H9 (cell line): Measurements from ENCODE around the gene AKT3. TPM values are rescaled to one million over a fixed set of nuclear protein-coding genes. Genes with fewer than 3 reads are reported as not detected.

ENCODE experiments used
- DNase-seq: peaks from one replicate; pipeline ENCODE4 v3.0.0-alpha.2; 2017
- H2AFZ ChIP-seq: one replicate; pipeline ENCODE4 v1.6.1; 2013; ENCODE audit warnings: mild to moderate bottlenecking, low read length, control low read depth, moderate library complexity
- H2AK5ac ChIP-seq: 2 replicates; pipeline ENCODE4 v1.6.1; 2013; ENCODE audit warnings: low read length, control low read depth, mixed read lengths; ENCODE audit not compliant: insufficient read length
- H2BK120ac ChIP-seq: one replicate; pipeline ENCODE4 v1.6.1; 2013; ENCODE audit warnings: low read depth, mild to moderate bottlenecking, low read length, control low read depth, inconsistent platforms; ENCODE audit not compliant: poor library complexity, severe bottlenecking
- H2BK12ac ChIP-seq: 2 replicates; pipeline ENCODE4 v1.6.1; 2013; ENCODE audit warnings: low read length, control low read depth, mixed read lengths, low read depth; ENCODE audit not compliant: insufficient read length
- H2BK15ac ChIP-seq: 2 replicates; pipeline ENCODE4 v1.6.1; 2013; ENCODE audit warnings: low read depth, low read length, control low read depth
- H2BK20ac ChIP-seq: one replicate; pipeline ENCODE4 v1.6.1; 2013; ENCODE audit warnings: low read depth, mild to moderate bottlenecking, low read length, control low read depth, inconsistent platforms; ENCODE audit not compliant: poor library complexity, severe bottlenecking
- H2BK5ac ChIP-seq: 2 replicates; pipeline ENCODE4 v1.6.1; 2013; ENCODE audit warnings: low read length, control low read depth, mixed read lengths; ENCODE audit not compliant: insufficient read length
- H3K14ac ChIP-seq: 2 replicates; pipeline ENCODE4 v1.6.1; 2013; ENCODE audit warnings: low read length, control low read depth; ENCODE audit not compliant: insufficient read depth
- H3K18ac ChIP-seq: 2 replicates; pipeline ENCODE4 v1.6.1; 2013; ENCODE audit warnings: low read depth, mild to moderate bottlenecking, mixed read lengths, low read length, control low read depth; ENCODE audit not compliant: insufficient read length
- H3K23ac ChIP-seq: 2 replicates; pipeline ENCODE4 v1.6.1; 2013; ENCODE audit warnings: low read length, control low read depth, mixed read lengths, low read depth; ENCODE audit not compliant: insufficient read length
- H3K23me2 ChIP-seq: 2 replicates; pipeline ENCODE4 v1.6.1; 2013; ENCODE audit warnings: low read depth, mild to moderate bottlenecking, mixed read lengths, low read length, control low read depth; ENCODE audit not compliant: insufficient read length, poor library complexity, severe bottlenecking
- H3K27ac ChIP-seq: 2 replicates; pipeline ENCODE4 v1.5.1; 2013; ENCODE audit warnings: low read length, control low read depth, mixed read lengths, low read depth; ENCODE audit not compliant: insufficient read length
- H3K27me3 ChIP-seq: 2 replicates; pipeline ENCODE4 v1.6.1; 2013; ENCODE audit warnings: low read length, control low read depth, inconsistent platforms; ENCODE audit not compliant: insufficient read depth
- H3K4ac ChIP-seq: 2 replicates; pipeline ENCODE4 v1.6.1; 2013; ENCODE audit warnings: low read depth, mild to moderate bottlenecking, control low read depth, inconsistent platforms, low read length, moderate library complexity
- H3K4me1 ChIP-seq: 2 replicates; pipeline ENCODE4 v1.6.1; 2013; ENCODE audit warnings: low read length, control low read depth, inconsistent platforms; ENCODE audit not compliant: insufficient read depth
- H3K4me2 ChIP-seq: 2 replicates; pipeline ENCODE4 v1.6.1; 2013; ENCODE audit warnings: low read length, control low read depth, mixed read lengths; ENCODE audit not compliant: insufficient read length, insufficient read depth
- H3K56ac ChIP-seq: 2 replicates; pipeline ENCODE4 v1.6.1; 2013; ENCODE audit warnings: low read depth, mild to moderate bottlenecking, mixed read lengths, low read length, control low read depth; ENCODE audit not compliant: insufficient read length
- H3K79me1 ChIP-seq: 2 replicates; pipeline ENCODE4 v1.6.1; 2013; ENCODE audit warnings: low read depth, mild to moderate bottlenecking, moderate library complexity, low read length, control low read depth, inconsistent platforms; ENCODE audit not compliant: insufficient read depth, poor library complexity, severe bottlenecking
- H3K79me2 ChIP-seq: 2 replicates; pipeline ENCODE4 v1.6.1; 2013; ENCODE audit warnings: low read length, control low read depth, inconsistent platforms; ENCODE audit not compliant: insufficient read depth
- H3K9ac ChIP-seq: 2 replicates; pipeline ENCODE4 v1.6.1; 2013; ENCODE audit warnings: low read length, control low read depth, mixed read lengths; ENCODE audit not compliant: insufficient read length; ENCODE audit errors: extremely low read depth
- H3K9me3 ChIP-seq: one replicate; pipeline ENCODE4 v1.6.1; 2013; ENCODE audit warnings: low read depth, low read length, inconsistent platforms; ENCODE audit not compliant: control insufficient read depth
- H3T11ph ChIP-seq: one replicate; pipeline ENCODE4 v1.6.1; 2013; ENCODE audit warnings: mild to moderate bottlenecking, low read length, control low read depth, inconsistent platforms
- H4K20me1 ChIP-seq: one replicate; pipeline ENCODE4 v1.6.1; 2013; ENCODE audit not compliant: control insufficient read depth, insufficient read length, insufficient read depth
- H4K5ac ChIP-seq: 2 replicates; pipeline ENCODE4 v1.6.1; 2013; ENCODE audit warnings: low read depth, mild to moderate bottlenecking, mixed read lengths, low read length, control low read depth; ENCODE audit not compliant: insufficient read length
- H4K8ac ChIP-seq: replicated peaks from 2 replicates; pipeline ENCODE4 v1.6.1; 2013; ENCODE audit warnings: low read length, control low read depth, mixed read lengths, low read depth; ENCODE audit not compliant: insufficient read length
- H4K91ac ChIP-seq: 2 replicates; pipeline ENCODE4 v1.6.1; 2013; ENCODE audit warnings: low read depth, mild to moderate bottlenecking, moderate library complexity, mixed read lengths, low read length, control low read depth; ENCODE audit not compliant: insufficient read length
- H3K27ac Mint-ChIP-seq, 3 experiments: 2 replicates in 2 of 3; 3 replicates in 1 of 3; pipeline ENCODE4 v1.8.0; 2020 to 2021; ENCODE audit warnings: mixed read lengths in 3 of 3, mild to moderate bottlenecking in 1 of 3, moderate library complexity in 1 of 3
- H3K27me3 Mint-ChIP-seq: 2 replicates; pipeline ENCODE4 v1.8.0; 2021; ENCODE audit warnings: low read depth, mild to moderate bottlenecking, moderate library complexity, mixed read lengths
- H3K36me3 Mint-ChIP-seq, 3 experiments: 2 replicates in 2 of 3; 3 replicates in 1 of 3; pipeline ENCODE4 v1.8.0; 2020 to 2021; ENCODE audit warnings: low read depth in 3 of 3, mixed read lengths in 3 of 3; ENCODE audit not compliant: insufficient read depth in 1 of 3
- H3K4me1 Mint-ChIP-seq, 2 experiments: 2 replicates each; pipeline ENCODE4 v1.8.0; 2020; ENCODE audit warnings: mixed read lengths in 2 of 2
- H3K4me3 Mint-ChIP-seq, 2 experiments: 2 replicates in 1 of 2; 3 replicates in 1 of 2; pipeline ENCODE4 v1.8.0; 2020 to 2021; ENCODE audit warnings: mild to moderate bottlenecking in 2 of 2, mixed read lengths in 2 of 2, moderate library complexity in 1 of 2
- H3K9me3 Mint-ChIP-seq, 2 experiments: 2 replicates in 1 of 2; 3 replicates in 1 of 2; pipeline ENCODE4 v1.8.0; 2020; ENCODE audit warnings: mild to moderate bottlenecking in 2 of 2, mixed read lengths in 2 of 2, moderate library complexity in 1 of 2
- CTCF ChIP-seq: fragments of 200-600 bp; sonication (generic); conservative IDR thresholded peaks from 3 replicates; pipeline ENCODE4 v1.8.0; 2021; ENCODE audit warnings: antibody characterized with exemption, mild to moderate bottlenecking
- total RNA-seq: library from RNA; stranded (reverse); gene quantifications from 2 replicates; pipeline ENCODE4 v1.2.1, GENCODE V29; 2021

The AKT3 gene
- total RNA-seq, 1 experiment from 2014 or later = 27.8 TPM

GRCh38 chr1:243806310-243806709 lies 43.7 kb downstream of the AKT3 start:
- no peak overlapping the region for H2BK20ac ChIP-seq
- H3K4ac ChIP-seq = no peak overlapping the region
- no peak overlapping the region for H2BK15ac ChIP-seq
- no peak for DNase-seq
- H4K5ac ChIP-seq = no peak overlapping the region
- Mint-ChIP-seq H3K9me3 (peaks cover 22 to 28% of the 10 kb centered on the region in 2 experiments), H3K27ac (no peak overlapping the region), H3K27me3 (peaks cover 2% of the 10 kb centered on the region; the same call in 1 of the 2 replicates), H3K36me3 (peaks cover 29 to 54% (median 32%) of the 10 kb centered on the region in 3 experiments), H3K4me3 (no peak overlapping the region), H3K4me1 (no peaks in the 10 kb centered on the region)
- no peak overlapping the region for H2BK120ac ChIP-seq
- no peaks in the 10 kb centered on the region; the same call in 1 of the 2 replicates for H3K79me2 ChIP-seq
- TF ChIP-seq CTCF = no peak
- H3K9me3 ChIP-seq = no peaks in the 10 kb centered on the region
- H2BK12ac ChIP-seq = no peak overlapping the region
- no peaks in the 10 kb centered on the region for H4K20me1 ChIP-seq
- H3K4me1 ChIP-seq = no peaks in the 10 kb centered on the region
- no peak overlapping the region for H3K18ac ChIP-seq
- H3K23me2 ChIP-seq = no peaks in the 10 kb centered on the region
- no peak overlapping the region for H3T11ph ChIP-seq
- H2AFZ ChIP-seq = no peak overlapping the region
- no peaks in the 10 kb centered on the region for H3K79me1 ChIP-seq
- H3K27ac ChIP-seq = no peak overlapping the region
- no peak overlapping the region for H4K91ac ChIP-seq
- no peaks in the 10 kb centered on the region for H3K27me3 ChIP-seq
- no peak overlapping the region for H3K4me2 ChIP-seq
- no peak overlapping the region for H3K14ac ChIP-seq
- H3K56ac ChIP-seq = no peak overlapping the region
- H2BK5ac ChIP-seq = no peak overlapping the region
- H3K23ac ChIP-seq = no peak overlapping the region
- H2AK5ac ChIP-seq = no peak overlapping the region
- no peak overlapping the region for H3K9ac ChIP-seq
- H4K8ac ChIP-seq = no peak overlapping the region
